Tibial nerve (tissue), 4 donors: ENCODE measurements around the gene PSMD12.

ENCODE experiments used
- CTCF ChIP-seq, 5 experiments: fragments of 200-600 bp in 3 of 5; fragments of 450-650 bp in 2 of 5; sonication (generic) in 3 of 5; IDR thresholded peaks; one replicate each; pipeline ENCODE4 v1.5.1; 2016 to 2019; ENCODE audit warnings: antibody characterized with exemption in 5 of 5, mild to moderate bottlenecking in 3 of 5, moderate library complexity in 2 of 5
- EP300 ChIP-seq, 2 donors: sonication (generic); formaldehyde crosslinking; IDR thresholded peaks; one replicate each; pipeline ENCODE4 v1.6.1; 2017; ENCODE audit warnings: antibody characterized with exemption in 2 of 2, mild to moderate bottlenecking in 1 of 2
- POLR2A ChIP-seq, 2 donors: fragments of 450-650 bp; IDR thresholded peaks; one replicate each; pipeline ENCODE4 v1.6.1; 2017; ENCODE audit warnings: antibody characterized with exemption in 2 of 2, mild to moderate bottlenecking in 2 of 2, moderate library complexity in 2 of 2

DNA sequence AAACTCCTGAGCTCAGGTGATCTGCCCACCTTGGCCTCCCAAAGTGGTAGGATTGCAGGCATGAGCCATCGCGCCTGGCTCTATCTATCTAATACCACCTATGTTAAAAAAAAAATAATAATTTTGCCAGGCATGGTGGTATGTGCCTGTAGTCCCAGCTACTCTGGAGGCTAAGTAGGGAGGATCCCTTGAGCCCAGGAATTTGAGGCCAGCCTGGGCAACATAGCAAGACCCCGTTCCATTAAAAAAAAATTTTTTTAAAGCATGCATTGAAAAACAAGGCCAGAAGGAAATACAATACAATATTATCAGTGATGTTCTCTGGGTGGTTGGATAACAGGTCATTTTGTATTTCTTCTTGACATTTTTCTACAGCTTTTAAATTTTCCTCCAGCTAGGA is 76.1 kb downstream of the PSMD12 start:
- TF ChIP-seq CTCF (IDR thresholded peaks at IDR 0.05), result no peak
- TF ChIP-seq POLR2A (IDR thresholded peaks at IDR 0.05), result no peak
- TF ChIP-seq EP300 (IDR thresholded peaks at IDR 0.05), result no peak
